Ishikawa (cell line): Measurements from ENCODE around the gene ADH1B.

Experiments used
- RAD21 ChIP-seq: IDR thresholded peaks from 2 replicates; pipeline ENCODE4 v1.6.1; 2012; ENCODE audit warnings: low read depth
- TAF1 ChIP-seq: IDR thresholded peaks from 2 replicates; pipeline ENCODE4 v1.6.1; 2012; ENCODE audit warnings: low read depth, mild to moderate bottlenecking
- TEAD4 ChIP-seq: IDR thresholded peaks from 2 replicates; pipeline ENCODE4 v1.6.1; 2012

DNA sequence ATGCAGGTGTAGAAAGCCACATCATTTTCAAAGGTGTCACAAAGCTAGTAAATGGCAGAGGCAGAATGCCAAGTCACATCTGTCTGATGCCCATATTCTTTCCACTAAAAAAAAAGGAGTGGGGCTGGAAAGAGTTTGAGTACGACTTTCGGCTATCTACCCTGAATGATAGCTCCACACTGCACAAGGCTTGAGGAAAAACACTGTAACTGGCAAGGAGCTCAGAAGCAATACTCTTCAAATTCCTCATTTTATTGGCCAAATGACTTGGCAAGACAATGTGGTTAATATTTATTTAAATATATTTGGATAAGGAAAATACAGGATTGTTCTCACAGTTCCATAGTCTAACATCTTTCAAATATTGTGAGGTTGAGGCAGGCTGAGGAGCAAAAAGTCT is 36.7 kb upstream of the ADH1B start:
- TF ChIP-seq TAF1 (no peak), TEAD4 (no peak), RAD21 (no peak)
